Panc1 (cell line): ENCODE measurements around the gene NUDT3.

Experiments
- CTCF ChIP-seq: fragments of 450-650 bp; IDR thresholded peaks from 2 replicates; pipeline ENCODE4 v1.5.1; 2017; ENCODE audit warnings: mild to moderate bottlenecking
- POLR2AphosphoS5 ChIP-seq: IDR thresholded peaks from 2 replicates; pipeline ENCODE4 v1.6.1; 2012; ENCODE audit warnings: mild to moderate bottlenecking, low read depth, low read length, moderate library complexity
- REST ChIP-seq, 2 experiments: IDR thresholded peaks; 2 replicates each; pipeline ENCODE4 v1.6.1; 2011 to 2012; ENCODE audit warnings: low read depth in 2 of 2, control low read depth in 1 of 2, low read length in 1 of 2, mild to moderate bottlenecking in 1 of 2, moderate library complexity in 1 of 2; ENCODE audit not compliant: insufficient read depth in 1 of 2
- SIN3A ChIP-seq: IDR thresholded peaks from 2 replicates; pipeline ENCODE4 v1.6.1; 2012; ENCODE audit warnings: low read depth, mild to moderate bottlenecking, low read length, moderate library complexity, borderline replicate concordance; ENCODE audit not compliant: insufficient read depth
- TCF7L2 ChIP-seq: IDR thresholded peaks from 2 replicates; pipeline ENCODE4 v1.6.1; 2011; ENCODE audit warnings: mild to moderate bottlenecking, low read depth, low read length, inconsistent platforms

- TF ChIP-seq POLR2AphosphoS5 (no peak), TCF7L2 (no peak), CTCF (no peak), SIN3A (no peak), REST (IDR thresholded peaks at IDR 0.05; ENCODE audit: insufficient read depth in 1 of 2, low read depth in 2 of 2, low read length in 1 of 2) (no peak)
These were observed 146.3 kb downstream of the NUDT3 start for GRCh38 chr6:34246249-34246562.
